ENCODE data around the gene ARHGAP40. TPM values are rescaled to one million over a fixed set of nuclear protein-coding genes. Genes with fewer than 3 reads are reported as not detected.
A peak's percentile ranks its signal among the peaks of the same experiment; 100 is the strongest.

Gene ARHGAP40
- total RNA-seq, 2 experiments from 2014 or later: not detected

GRCh38 chr20:38633577-38634093, 32.0 kb downstream of the ARHGAP40 start:
- H3K36me3 Mint-ChIP-seq: no peaks in the 10 kb centered on the region
- no peaks in the 10 kb centered on the region for H3K9me3 Mint-ChIP-seq
- H3K27ac Mint-ChIP-seq: no peak overlapping the region
- ATAC-seq (ENCODE audit: low read depth) (peak; percentile 78), DNase-seq (peak; percentile 55)
- H3K4me3 Mint-ChIP-seq: no peak overlapping the region
- H3K4me1 Mint-ChIP-seq: peaks cover 4% of the 10 kb centered on the region
- POLR2A ChIA-PET: no interaction called here
- H3K27me3 Mint-ChIP-seq: peaks cover 25% of the 10 kb centered on the region

DNA sequence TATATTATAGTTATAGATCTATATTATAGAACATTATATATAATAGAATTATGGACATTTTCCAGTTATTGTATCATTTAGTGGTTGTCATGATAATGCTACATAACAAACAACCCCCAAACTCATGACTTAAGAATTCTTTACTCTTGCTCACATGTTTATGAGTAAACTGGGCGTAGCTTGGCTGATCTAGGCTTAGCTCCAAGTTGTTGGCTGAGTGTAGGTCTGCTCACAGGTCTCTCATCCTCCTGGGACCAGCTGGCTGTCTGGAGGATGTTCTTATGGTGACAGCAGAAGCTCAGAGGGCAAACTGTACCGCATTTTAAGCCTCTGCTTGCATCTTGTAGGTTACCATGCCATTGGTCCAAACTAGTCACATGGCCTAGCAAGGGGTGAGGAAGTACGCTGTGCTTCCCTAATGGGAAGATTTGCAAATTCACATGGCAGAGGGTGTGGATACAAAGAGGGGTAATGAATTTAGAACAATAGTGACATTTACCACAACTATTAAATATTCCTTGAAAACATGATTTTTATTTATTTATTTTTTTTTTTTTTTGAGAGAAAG, 34.2 kb downstream of the ARHGAP40 start:
- ATAC-seq (ENCODE audit: low read depth): no peak
- no peaks in the 10 kb centered on the region for H3K36me3 Mint-ChIP-seq
- POLR2A ChIA-PET: no interaction called here
- H3K4me3 Mint-ChIP-seq: no peak overlapping the region
- H3K4me1 Mint-ChIP-seq: peaks cover 4% of the 10 kb centered on the region
- H3K27ac Mint-ChIP-seq: no peak overlapping the region
- no peak for DNase-seq
- H3K27me3 Mint-ChIP-seq: peaks cover 24% of the 10 kb centered on the region
- H3K9me3 Mint-ChIP-seq: no peaks in the 10 kb centered on the region

GRCh38 chr20:38640521-38640920, 38.9 kb downstream of the ARHGAP40 start:
- peaks cover 22% of the 10 kb centered on the region for H3K27me3 Mint-ChIP-seq
- no peaks in the 10 kb centered on the region for H3K9me3 Mint-ChIP-seq
- H3K36me3 Mint-ChIP-seq: no peaks in the 10 kb centered on the region
- ATAC-seq (ENCODE audit: low read depth): no peak
- H3K4me1 Mint-ChIP-seq: no peaks in the 10 kb centered on the region
- no peak overlapping the region for H3K27ac Mint-ChIP-seq
- no peak for DNase-seq
- POLR2A ChIA-PET: no interaction called here
- no peak overlapping the region for H3K4me3 Mint-ChIP-seq

DNA sequence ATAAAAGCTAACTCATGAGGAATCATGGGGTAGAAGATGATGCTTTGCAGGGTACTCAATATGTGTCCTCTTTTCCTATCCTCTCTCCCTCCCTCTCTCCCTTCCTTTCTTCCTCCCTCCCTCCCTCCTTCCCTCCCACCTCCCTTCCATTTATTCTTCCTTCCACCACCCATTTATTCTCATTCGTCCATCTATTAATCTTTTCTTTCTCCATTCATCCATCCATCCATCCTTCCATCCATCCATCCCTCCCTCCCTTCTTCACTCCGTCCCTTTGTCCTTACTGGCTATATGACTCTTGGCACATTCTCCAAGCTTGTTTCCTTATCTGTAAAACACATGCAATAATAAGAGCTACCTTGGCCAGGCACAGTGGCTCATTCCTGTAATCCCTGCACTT, 40.9 kb downstream of the ARHGAP40 start:
- POLR2A ChIA-PET: no interaction called here
- DNase-seq (no peak), ATAC-seq (ENCODE audit: low read depth) (no peak)
- Mint-ChIP-seq H3K9me3 (no peaks in the 10 kb centered on the region), H3K27me3 (peaks cover 36% of the 10 kb centered on the region), H3K36me3 (no peaks in the 10 kb centered on the region), H3K27ac (no peak overlapping the region), H3K4me3 (no peak overlapping the region), H3K4me1 (peaks cover 8% of the 10 kb centered on the region)

DNA sequence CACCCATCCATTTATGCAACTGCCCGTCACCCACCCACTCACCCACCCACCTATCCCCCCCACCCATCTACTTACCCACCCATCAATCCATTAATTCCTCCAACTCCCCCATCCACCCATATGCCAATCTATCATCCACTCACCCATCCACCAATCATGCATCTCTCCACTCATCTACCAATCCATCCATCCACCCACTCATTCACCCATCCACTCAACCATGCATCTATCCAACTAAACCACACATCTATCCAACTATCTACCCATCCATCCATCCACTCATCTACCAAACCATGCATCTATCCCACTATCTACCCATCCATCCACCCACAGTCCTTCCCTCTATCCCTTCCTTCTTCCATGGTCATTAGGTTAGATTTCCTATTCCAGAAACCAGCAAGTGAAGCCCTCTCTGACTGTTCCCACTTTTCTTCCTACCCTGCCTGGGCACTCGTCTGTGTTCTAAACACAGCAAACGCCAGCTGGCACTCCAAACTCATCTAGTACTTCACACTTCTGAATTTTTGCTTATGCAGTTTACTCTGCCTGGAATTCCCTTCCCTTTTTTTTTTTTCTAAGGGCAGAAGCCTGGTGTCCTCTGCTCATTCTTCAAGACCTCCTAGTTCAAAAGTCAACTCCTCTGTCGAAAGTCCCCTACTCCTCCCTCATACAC, 43.1 kb downstream of the ARHGAP40 start:
- H3K27me3 Mint-ChIP-seq: peaks cover 50% of the 10 kb centered on the region
- peaks cover 8% of the 10 kb centered on the region for H3K4me1 Mint-ChIP-seq
- H3K27ac Mint-ChIP-seq: no peak overlapping the region
- no peak for ATAC-seq (ENCODE audit: low read depth)
- DNase-seq: no peak
- POLR2A ChIA-PET: no interaction called here
- H3K9me3 Mint-ChIP-seq: no peaks in the 10 kb centered on the region
- no peak overlapping the region for H3K4me3 Mint-ChIP-seq
- H3K36me3 Mint-ChIP-seq: no peaks in the 10 kb centered on the region

GRCh38 chr20:38645351-38645750, 43.7 kb downstream of the ARHGAP40 start:
- POLR2A ChIA-PET: no interaction called here
- H3K9me3 Mint-ChIP-seq: no peaks in the 10 kb centered on the region
- DNase-seq (no peak), ATAC-seq (ENCODE audit: low read depth) (no peak)
- H3K4me3 Mint-ChIP-seq: no peak overlapping the region
- peaks cover 51% of the 10 kb centered on the region for H3K27me3 Mint-ChIP-seq
- no peaks in the 10 kb centered on the region for H3K36me3 Mint-ChIP-seq
- peaks cover 9% of the 10 kb centered on the region for H3K4me1 Mint-ChIP-seq
- no peak overlapping the region for H3K27ac Mint-ChIP-seq

GRCh38 chr20:38645980-38646858, 44.6 kb downstream of the ARHGAP40 start:
- H3K27ac Mint-ChIP-seq: peak overlapping the region; percentile 47

DNA sequence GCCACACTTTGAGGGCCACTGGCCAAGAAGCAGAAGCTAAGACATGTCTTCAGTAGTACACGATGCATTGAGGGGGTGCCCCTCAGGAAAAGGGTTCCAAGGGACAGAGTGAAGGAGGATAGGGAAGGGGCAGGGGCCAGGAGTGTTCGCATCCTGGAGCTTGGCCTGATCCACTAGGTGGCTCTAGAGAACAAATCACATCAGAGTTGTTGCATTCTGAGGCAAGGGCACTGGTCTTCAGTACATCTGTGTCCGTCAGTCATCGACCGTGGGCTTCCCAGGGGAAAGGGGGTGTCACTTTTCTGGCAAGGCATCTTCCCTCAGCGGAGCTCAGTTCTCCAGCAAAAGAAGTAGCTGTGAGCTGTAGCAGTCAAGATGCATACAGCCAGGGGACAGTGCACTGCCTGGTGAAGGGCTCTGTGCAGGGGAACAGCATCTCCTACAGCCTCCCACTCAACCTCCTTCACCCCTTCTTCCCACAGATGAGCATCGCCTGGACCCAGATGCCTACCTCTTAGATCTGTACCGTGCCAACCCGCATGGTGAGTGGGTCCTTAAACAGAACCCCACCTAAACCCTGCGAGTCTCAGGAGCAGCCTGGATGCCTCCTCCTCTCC, 47.8 kb downstream of the ARHGAP40 start:
- Mint-ChIP-seq H3K4me1 (peaks cover 9% of the 10 kb centered on the region), H3K9me3 (peaks cover 3% of the 10 kb centered on the region), H3K27me3 (peaks cover 47% of the 10 kb centered on the region), H3K36me3 (no peaks in the 10 kb centered on the region), H3K27ac (no peak overlapping the region), H3K4me3 (no peak overlapping the region)
- no peak for ATAC-seq (ENCODE audit: low read depth)
- DNase-seq: no peak
- POLR2A ChIA-PET: no interaction called here

More at GRCh38 chr20:38645980-38646858, 44.6 kb downstream of the ARHGAP40 start:
- ATAC-seq (ENCODE audit: low read depth): peak; percentile 93
- DNase-seq: peak; percentile 96
- Mint-ChIP-seq H3K4me3 (peak overlapping the region; percentile 82), H3K4me1 (peaks cover 9% of the 10 kb centered on the region), H3K9me3 (no peaks in the 10 kb centered on the region), H3K36me3 (no peaks in the 10 kb centered on the region), H3K27me3 (peaks cover 47% of the 10 kb centered on the region)
- POLR2A ChIA-PET: no interaction called here

DNA sequence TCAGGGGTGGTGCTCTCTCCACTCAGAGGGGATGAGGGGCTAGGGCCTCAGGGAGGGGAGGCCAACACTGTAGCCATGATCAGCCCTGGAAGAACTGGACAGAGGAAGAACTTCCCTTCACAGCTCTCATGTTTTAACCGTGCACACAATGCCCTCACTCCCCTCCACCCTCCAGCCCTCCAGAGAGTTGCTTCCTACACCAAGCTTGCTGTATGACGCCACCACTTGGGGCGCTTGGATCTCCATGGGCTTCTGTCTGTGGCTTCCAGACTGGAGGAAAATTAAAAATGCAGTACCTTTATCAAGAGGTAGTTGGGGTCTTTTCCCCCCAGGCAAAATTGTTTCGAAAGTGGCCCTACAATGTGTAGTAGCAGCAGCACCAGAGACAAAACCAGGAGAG, 48.4 kb downstream of the ARHGAP40 start:
- Mint-ChIP-seq H3K9me3 (peaks cover 3% of the 10 kb centered on the region), H3K4me3 (no peak overlapping the region), H3K27me3 (peaks cover 45% of the 10 kb centered on the region), H3K36me3 (no peaks in the 10 kb centered on the region), H3K27ac (no peak overlapping the region), H3K4me1 (peaks cover 9% of the 10 kb centered on the region)
- DNase-seq (no peak), ATAC-seq (ENCODE audit: low read depth) (no peak)
- POLR2A ChIA-PET: no interaction called here

- POLR2A ChIA-PET: no interaction called here
Measured at GRCh38 chr20:38651154-38651553, 49.5 kb downstream of the ARHGAP40 start.

GRCh38 chr20:38651562-38651961, 50.0 kb downstream of the ARHGAP40 start:
- no peak overlapping the region for H3K4me3 Mint-ChIP-seq
- no peak overlapping the region for H3K27ac Mint-ChIP-seq
- H3K36me3 Mint-ChIP-seq: no peaks in the 10 kb centered on the region
- no peak for DNase-seq
- peaks cover 3% of the 10 kb centered on the region for H3K9me3 Mint-ChIP-seq
- peaks cover 33% of the 10 kb centered on the region for H3K27me3 Mint-ChIP-seq
- H3K4me1 Mint-ChIP-seq: peaks cover 5% of the 10 kb centered on the region
- POLR2A ChIA-PET: no interaction called here
- ATAC-seq (ENCODE audit: low read depth): no peak

More at GRCh38 chr20:38651154-38651553, 49.5 kb downstream of the ARHGAP40 start:
- H3K36me3 Mint-ChIP-seq: no peaks in the 10 kb centered on the region
- H3K4me1 Mint-ChIP-seq: peaks cover 9% of the 10 kb centered on the region
- peaks cover 37% of the 10 kb centered on the region for H3K27me3 Mint-ChIP-seq
- no peak for DNase-seq
- H3K27ac Mint-ChIP-seq: no peak overlapping the region
- no peak overlapping the region for H3K4me3 Mint-ChIP-seq
- no peak for ATAC-seq (ENCODE audit: low read depth)
- H3K9me3 Mint-ChIP-seq: peaks cover 3% of the 10 kb centered on the region

DNA sequence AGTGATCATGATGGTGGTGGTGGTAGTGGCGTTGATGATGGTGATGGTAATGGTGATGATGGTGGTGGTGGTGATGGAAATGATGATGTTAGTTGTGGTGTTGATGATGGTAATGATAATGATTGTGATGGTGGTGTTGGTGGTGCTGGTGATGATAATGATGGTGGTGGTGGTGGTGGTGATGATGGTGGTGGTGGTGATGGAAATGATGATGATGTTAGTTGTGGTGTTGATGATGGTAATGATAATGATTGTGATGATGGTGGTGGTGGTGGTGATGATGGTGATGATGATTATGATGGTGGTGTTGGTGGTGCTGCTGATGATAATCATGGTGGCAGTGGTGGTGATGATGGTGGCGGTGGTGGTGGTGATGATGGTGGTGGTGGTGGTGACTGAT, 51.4 kb downstream of the ARHGAP40 start:
- Mint-ChIP-seq H3K27ac (no peak overlapping the region), H3K9me3 (peaks cover 3% of the 10 kb centered on the region), H3K27me3 (peaks cover 23% of the 10 kb centered on the region), H3K36me3 (no peaks in the 10 kb centered on the region), H3K4me1 (peaks cover 1% of the 10 kb centered on the region), H3K4me3 (no peak overlapping the region)
- POLR2A ChIA-PET: no interaction called here
- DNase-seq (no peak), ATAC-seq (ENCODE audit: low read depth) (no peak)

GRCh38 chr20:38657390-38657789, 55.8 kb downstream of the ARHGAP40 start:
- DNase-seq: no peak
- Mint-ChIP-seq H3K4me1 (no peaks in the 10 kb centered on the region), H3K27ac (no peak overlapping the region), H3K4me3 (no peak overlapping the region), H3K9me3 (peaks cover 3% of the 10 kb centered on the region), H3K27me3 (peaks cover 17% of the 10 kb centered on the region), H3K36me3 (no peaks in the 10 kb centered on the region)
- ATAC-seq (ENCODE audit: low read depth): no peak
- POLR2A ChIA-PET: no interaction called here
